CD4-positive, alpha-beta T cell treated with Interleukin-6 for 4 hours (primary cell): Measurements from ENCODE around the gene NIM1K.
"Not testable (repeated sequence)": the region's sequence is repeated elsewhere in the genome, so short reads cannot be mapped to it uniquely, and the experiment has no call there.

Experiments
- DNase-seq: peaks from one replicate; pipeline ENCODE4 v3.0.0-alpha.2; 2020; ENCODE audit warnings: mixed read lengths

Gene NIM1K

DNA sequence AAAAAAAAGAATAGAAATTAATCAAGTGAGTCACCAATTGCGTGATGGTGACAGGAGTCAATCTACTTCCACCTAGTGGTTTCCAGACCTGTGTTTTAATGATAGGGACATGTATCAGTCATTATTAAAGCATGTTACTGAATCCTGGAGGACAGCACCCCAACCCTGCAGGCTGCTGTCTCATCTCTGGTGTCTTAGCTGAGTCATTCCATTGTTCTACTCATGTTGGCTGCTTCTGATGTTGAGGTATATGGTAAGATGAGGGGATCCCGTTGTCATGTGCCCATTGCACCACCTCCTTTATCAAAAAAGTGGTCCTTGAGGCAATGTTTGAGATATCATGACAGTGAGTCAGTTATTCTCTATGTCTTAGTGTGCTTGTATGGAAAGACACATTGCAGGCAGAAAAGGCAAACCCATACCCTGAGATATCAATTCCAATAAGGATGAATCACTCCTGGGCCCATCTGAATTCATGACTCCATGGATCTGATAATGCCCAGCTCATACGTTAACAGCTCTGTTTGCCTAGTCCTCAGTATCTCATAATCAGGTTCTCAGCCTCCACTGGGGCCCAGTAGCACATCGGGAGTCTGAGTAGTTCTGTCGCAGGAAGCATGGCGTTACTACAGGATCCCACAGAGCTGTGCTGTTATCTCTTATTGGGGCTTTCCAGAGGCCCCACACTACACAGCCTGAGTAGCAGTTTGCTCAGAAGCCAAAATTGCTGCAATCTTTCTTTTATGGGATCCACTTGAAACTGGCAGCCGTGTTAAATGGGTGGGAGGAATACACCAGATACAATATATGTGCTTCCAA lies 90.0 kb downstream of the NIM1K start:
- no peak for DNase-seq

GRCh38 chr5:43286623-43287022 lies 94.6 kb downstream of the NIM1K start:
- no peak for DNase-seq

DNA sequence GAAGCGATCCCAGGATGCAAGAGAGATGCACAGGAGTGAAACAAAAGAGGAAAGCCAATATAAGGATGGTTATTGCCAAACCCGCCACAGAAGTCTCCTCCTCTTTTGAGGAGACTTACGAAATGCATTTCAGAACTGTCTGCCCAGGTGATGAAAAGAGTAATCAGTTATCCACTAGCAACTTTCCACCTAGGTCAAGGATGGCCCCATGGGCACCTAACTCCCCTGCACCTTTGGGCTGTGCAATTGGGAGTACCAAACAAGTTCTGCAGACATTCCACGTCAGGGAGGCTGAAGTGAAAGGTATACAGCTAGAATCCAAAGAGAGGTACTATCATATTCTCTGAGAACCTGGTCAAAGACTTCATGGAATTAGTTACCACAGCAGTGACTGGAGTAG lies 95.5 kb downstream of the NIM1K start:
- no peak for DNase-seq

GRCh38 chr5:43288269-43288831 lies 96.3 kb downstream of the NIM1K start:
- no peak for DNase-seq

- no peak for DNase-seq
These were observed 98.7 kb downstream of the NIM1K start for GRCh38 chr5:43290726-43291125.

GRCh38 chr5:43294226-43294625 lies 102.2 kb downstream of the NIM1K start:
- DNase-seq: no peak

- DNase-seq: no peak
These were observed 103.2 kb downstream of the NIM1K start for GRCh38 chr5:43295202-43295601.

- no peak for DNase-seq
These were observed 104.8 kb downstream of the NIM1K start for GRCh38 chr5:43296835-43297234.

GRCh38 chr5:43298443-43298842 lies 106.4 kb downstream of the NIM1K start:
- no peak for DNase-seq

DNA sequence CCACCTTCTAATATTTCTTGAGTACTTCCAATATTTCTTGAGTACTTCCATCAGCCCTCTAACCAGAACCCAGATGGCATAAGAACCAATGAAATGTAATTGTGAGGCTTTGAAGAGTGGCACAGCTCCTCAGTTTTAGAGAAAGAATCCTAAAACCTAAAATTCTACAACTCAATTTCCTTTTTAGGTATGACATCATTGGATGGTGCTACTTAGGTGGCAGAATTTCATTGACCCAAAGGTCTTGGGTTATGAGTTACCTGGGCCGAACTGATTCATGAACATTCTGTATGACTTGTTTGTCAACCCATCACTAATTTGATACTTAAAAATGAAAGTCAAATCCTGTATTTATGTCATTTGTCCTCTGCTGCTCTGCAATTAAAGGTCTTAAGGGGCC lies 108.1 kb downstream of the NIM1K start:
- no peak for DNase-seq

- no peak for DNase-seq
These were observed 109.6 kb downstream of the NIM1K start for GRCh38 chr5:43301653-43302091.

GRCh38 chr5:43302481-43302880 lies 110.5 kb downstream of the NIM1K start:
- no peak for DNase-seq

- no peak for DNase-seq
These were observed 111.2 kb downstream of the NIM1K start for GRCh38 chr5:43303242-43303641.

- DNase-seq: no peak
These were observed 112.5 kb downstream of the NIM1K start for GRCh38 chr5:43304525-43304924.

GRCh38 chr5:43305948-43306565 lies 114.0 kb downstream of the NIM1K start:
- DNase-seq: peak; percentile 22

GRCh38 chr5:43306954-43307353 lies 114.9 kb downstream of the NIM1K start:
- DNase-seq: not testable (repeated sequence)

DNA sequence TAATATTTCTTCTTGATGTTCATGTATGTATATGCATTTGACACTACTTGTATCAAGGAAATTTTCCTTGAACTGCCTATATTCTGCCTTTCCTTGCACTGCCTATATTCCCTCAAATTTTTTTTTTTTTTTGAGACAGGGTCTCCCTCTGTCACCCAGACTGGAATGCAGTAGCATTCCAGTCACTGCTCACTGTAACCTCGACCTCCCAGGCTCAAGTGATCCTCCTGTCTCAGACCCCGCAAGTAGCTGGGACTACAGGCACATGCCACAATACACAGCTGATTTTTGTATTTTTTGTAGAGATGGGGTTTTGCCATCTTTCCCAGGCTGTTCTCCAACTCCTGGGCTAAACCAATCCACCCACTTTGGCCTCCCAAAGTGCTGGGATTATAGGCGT lies 117.1 kb downstream of the NIM1K start:
- no peak for DNase-seq

DNA sequence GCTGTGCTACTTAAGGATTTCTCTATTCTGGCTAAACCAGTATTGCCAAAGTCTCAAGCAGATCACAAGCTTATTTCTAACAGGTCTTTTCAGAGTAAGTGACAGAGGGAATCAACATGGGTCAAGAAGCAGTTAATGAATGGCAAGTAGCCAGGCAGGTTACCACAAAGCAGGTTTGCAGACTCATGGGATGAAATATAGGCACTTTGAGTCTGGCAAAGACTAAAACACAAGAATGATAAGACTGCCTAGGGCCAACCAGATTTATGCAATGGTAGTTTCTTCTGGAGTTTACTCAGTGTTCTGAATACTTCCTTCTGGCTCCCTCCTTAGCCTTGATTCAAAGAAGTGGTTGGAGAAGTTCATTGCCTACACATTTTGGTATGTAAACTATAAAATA lies 117.6 kb downstream of the NIM1K start:
- DNase-seq: no peak

- no peak for DNase-seq
These were observed 120.1 kb downstream of the NIM1K start for GRCh38 chr5:43312076-43312661.

DNA sequence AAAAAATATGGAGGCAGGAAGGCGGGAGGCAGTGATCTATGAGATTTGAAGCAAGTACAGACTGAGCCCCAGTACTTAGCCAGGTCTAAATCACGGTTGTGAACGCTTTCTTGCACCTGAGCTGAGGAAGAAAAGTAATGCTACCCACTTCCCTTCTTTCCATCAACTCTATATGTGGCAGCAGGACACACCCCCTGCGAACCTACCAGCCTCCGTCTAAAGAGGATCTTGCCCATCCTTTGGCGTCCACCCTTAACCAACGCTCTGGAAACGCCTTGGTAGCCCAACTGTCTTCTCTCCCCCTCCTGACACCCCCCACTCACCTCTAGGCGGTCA lies 120.6 kb downstream of the NIM1K start:
- DNase-seq: no peak

DNA sequence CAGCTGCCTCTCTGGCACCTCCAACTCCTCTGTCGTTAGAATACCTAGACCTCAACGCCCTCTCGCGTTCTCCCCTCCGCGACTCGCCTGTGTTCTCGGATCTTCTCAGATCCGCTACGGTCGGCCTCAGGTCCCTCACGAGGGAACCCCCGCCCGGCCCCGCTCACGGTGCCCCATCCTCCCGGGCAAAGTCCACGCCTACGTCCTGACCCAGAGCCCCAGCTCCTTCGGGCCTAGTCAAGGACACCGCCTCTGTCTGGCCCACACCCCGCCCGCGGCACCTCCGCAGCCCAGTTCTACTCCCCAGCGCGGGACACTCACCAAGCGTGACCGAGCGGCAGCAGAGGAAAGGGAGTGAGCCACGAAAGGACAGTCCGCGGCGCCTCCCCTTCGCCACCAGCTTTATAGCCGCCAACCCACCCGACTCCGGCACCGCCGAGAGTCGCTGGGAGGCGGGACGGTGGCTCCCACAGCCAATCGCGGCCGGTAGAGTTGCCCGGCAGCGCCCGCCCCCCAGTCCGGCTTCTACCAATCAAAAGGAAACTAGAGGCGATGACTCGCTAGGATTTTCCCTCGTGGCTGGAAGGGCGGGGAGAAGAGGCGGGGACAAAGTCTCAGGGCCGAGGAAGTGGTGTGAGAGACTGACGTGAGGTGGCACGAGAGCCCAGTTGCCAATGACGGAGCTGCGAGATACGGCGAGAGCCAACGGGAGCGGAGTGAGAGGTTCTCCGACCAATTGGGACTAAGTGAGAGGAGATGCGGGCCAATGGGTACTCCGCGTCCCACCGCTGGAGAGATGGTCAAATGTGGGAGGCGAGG lies 121.2 kb downstream of the NIM1K start, which contains the start of gene HMGCS1:
HMGCS1 (minus strand) TSS at position 378 of the 819 bp plus-strand sequence. CDS start 14,447 bp downstream, outside the sequence.
- DNase-seq: peak; percentile 99

DNA sequence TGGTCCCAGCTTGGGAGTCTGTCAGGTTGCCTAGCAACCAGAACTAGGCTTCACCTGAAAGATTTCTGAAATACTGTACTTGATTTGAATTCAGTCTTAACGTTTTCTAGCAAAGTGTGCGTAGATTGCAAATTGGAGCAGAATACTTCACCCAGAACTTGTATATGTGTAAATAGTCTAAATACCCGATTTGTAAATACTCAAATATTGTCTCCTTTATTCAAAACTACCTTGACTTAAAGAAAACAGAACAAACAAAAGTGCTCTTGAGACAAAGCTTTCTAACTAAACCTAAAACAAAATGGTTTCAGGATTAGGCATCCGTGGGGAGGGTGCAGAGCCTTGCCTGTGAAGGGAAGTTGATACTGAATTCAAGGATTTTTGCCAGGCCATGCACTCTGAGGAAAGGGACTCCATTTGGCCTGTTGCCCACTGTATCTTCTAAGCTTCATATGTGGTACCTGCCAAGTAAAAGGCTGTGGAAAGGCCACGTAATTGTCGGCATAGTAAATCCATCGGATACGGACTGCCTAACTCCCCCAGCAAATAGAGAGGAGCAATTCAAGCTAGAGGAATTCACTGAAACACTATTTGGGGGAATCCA lies 121.9 kb downstream of the NIM1K start:
- peak; percentile 1 for DNase-seq
